HL-60 (cell line): ENCODE results near the gene KRTAP21-2.

Experiments
- DNase-seq, 2 experiments: peaks; one replicate each; pipeline ENCODE4 v3.0.0-alpha.2; 2010 to 2020; ENCODE audit warnings: low read depth in 1 of 2, low spot score in 1 of 2
- H3K27ac ChIP-seq: fragments of 250-450 bp; sonication (Bioruptor Pico); replicated peaks from 2 replicates; pipeline ENCODE4 v1.5.1; 2020; ENCODE audit warnings: mild to moderate bottlenecking, moderate library complexity
- H3K27me3 ChIP-seq: fragments of 250-450 bp; sonication (Bioruptor Pico); 2 replicates; pipeline ENCODE4 v1.5.1; 2021; ENCODE audit warnings: mild to moderate bottlenecking, moderate library complexity; ENCODE audit not compliant: insufficient read depth, poor library complexity, severe bottlenecking
- H3K4me3 ChIP-seq: replicated peaks from 2 replicates; pipeline ENCODE4 v1.5.1; 2011; ENCODE audit warnings: mild to moderate bottlenecking, control low read depth, low read length; ENCODE audit not compliant: insufficient read depth
- GABPA ChIP-seq: IDR thresholded peaks from 2 replicates; pipeline ENCODE4 v1.6.1; 2012; ENCODE audit warnings: low read depth
- POLR2AphosphoS5 ChIP-seq: IDR thresholded peaks from 2 replicates; pipeline ENCODE4 v1.6.1; 2012; ENCODE audit warnings: low read depth
- SPI1 ChIP-seq: IDR thresholded peaks from 2 replicates; pipeline ENCODE4 v1.6.1; 2012; ENCODE audit warnings: low read depth, mild to moderate bottlenecking, borderline replicate concordance
- TF ChIP-seq, protein P1 (sequence below): IDR thresholded peaks from 2 replicates; pipeline ENCODE4 v1.6.1; 2012; ENCODE audit warnings: low read depth; ENCODE audit not compliant: insufficient replicate concordance
- TF ChIP-seq, protein P2 (sequence below): IDR thresholded peaks from one replicate; pipeline ENCODE4 v1.5.1; 2011; ENCODE audit warnings: low read length, control low read depth, inconsistent platforms; ENCODE audit not compliant: insufficient read depth

The KRTAP21-2 gene

DNA sequence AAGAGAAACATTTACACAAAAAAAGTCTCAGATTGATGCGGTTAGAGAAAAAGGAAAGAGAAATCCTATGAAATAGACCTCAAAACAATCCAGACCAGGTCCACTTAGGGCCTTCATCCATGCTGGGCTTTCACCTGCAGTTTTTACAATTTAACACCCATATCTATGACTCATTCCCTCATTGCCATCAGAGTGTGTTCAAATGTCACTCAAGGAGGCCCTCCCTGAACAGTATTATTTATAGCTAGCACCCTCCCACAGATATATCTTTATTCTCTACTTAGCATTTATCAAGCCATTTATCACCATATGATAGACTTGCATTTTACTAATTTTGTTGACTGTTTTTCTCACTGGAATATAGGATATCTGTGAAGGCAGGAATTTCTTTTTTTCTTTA is 27.7 kb downstream of the KRTAP21-2 start:
- Histone ChIP-seq H3K4me3 (no peak overlapping the region), H3K27me3 (no peaks in the 10 kb centered on the region), H3K27ac (no peak overlapping the region)
- TF ChIP-seq, protein P1, sequence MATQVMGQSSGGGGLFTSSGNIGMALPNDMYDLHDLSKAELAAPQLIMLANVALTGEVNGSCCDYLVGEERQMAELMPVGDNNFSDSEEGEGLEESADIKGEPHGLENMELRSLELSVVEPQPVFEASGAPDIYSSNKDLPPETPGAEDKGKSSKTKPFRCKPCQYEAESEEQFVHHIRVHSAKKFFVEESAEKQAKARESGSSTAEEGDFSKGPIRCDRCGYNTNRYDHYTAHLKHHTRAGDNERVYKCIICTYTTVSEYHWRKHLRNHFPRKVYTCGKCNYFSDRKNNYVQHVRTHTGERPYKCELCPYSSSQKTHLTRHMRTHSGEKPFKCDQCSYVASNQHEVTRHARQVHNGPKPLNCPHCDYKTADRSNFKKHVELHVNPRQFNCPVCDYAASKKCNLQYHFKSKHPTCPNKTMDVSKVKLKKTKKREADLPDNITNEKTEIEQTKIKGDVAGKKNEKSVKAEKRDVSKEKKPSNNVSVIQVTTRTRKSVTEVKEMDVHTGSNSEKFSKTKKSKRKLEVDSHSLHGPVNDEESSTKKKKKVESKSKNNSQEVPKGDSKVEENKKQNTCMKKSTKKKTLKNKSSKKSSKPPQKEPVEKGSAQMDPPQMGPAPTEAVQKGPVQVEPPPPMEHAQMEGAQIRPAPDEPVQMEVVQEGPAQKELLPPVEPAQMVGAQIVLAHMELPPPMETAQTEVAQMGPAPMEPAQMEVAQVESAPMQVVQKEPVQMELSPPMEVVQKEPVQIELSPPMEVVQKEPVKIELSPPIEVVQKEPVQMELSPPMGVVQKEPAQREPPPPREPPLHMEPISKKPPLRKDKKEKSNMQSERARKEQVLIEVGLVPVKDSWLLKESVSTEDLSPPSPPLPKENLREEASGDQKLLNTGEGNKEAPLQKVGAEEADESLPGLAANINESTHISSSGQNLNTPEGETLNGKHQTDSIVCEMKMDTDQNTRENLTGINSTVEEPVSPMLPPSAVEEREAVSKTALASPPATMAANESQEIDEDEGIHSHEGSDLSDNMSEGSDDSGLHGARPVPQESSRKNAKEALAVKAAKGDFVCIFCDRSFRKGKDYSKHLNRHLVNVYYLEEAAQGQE: no peak
- DNase-seq: no peak

DNA sequence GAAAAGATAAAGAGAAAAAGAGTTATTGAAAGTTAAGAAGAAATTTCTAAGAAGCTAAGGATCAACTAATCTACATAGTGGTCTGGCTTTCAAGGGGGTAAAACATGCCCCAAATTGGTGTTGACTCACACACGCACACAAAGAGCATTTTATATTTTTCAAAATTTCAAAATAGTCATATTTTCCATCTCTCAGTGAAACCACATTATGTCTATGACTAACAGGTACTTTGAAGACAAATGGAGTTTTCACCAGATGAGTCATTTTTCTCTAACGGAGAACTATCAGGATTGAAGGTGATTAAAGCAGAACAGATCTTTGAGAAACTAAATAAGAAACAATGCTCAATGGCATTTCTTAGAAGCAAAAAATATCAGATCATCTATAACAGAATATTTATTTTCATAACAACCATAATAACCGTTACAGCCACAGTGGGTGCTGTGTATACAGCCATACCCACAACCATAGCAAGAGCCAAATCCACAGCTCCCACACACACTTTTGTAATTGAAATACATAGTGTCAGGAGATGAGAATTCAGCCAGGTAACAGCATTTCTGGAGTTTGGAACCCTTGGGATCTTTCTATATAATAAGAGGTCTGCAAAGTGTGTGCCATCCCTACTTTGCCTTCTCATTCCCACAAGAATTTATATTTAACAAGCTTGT is 28.7 kb downstream of the KRTAP21-2 start, which contains the start of gene KRTAP21-3:
TSS of gene KRTAP21-3 (minus strand) at position 539 of the 671 bp plus-strand sequence. CDS start at position 521, 18 bp downstream.
- H3K27me3 ChIP-seq: no peaks in the 10 kb centered on the region
- no peak within 1 kb of the TSS for H3K27ac ChIP-seq
- TF ChIP-seq, protein P1: no peak
- TF ChIP-seq SPI1 (no peak), POLR2AphosphoS5 (no peak), GABPA (no peak)
- TF ChIP-seq, protein P2, sequence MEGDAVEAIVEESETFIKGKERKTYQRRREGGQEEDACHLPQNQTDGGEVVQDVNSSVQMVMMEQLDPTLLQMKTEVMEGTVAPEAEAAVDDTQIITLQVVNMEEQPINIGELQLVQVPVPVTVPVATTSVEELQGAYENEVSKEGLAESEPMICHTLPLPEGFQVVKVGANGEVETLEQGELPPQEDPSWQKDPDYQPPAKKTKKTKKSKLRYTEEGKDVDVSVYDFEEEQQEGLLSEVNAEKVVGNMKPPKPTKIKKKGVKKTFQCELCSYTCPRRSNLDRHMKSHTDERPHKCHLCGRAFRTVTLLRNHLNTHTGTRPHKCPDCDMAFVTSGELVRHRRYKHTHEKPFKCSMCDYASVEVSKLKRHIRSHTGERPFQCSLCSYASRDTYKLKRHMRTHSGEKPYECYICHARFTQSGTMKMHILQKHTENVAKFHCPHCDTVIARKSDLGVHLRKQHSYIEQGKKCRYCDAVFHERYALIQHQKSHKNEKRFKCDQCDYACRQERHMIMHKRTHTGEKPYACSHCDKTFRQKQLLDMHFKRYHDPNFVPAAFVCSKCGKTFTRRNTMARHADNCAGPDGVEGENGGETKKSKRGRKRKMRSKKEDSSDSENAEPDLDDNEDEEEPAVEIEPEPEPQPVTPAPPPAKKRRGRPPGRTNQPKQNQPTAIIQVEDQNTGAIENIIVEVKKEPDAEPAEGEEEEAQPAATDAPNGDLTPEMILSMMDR: no peak
- DNase-seq: no peak
- no peak within 1 kb of the TSS for H3K4me3 ChIP-seq

DNA sequence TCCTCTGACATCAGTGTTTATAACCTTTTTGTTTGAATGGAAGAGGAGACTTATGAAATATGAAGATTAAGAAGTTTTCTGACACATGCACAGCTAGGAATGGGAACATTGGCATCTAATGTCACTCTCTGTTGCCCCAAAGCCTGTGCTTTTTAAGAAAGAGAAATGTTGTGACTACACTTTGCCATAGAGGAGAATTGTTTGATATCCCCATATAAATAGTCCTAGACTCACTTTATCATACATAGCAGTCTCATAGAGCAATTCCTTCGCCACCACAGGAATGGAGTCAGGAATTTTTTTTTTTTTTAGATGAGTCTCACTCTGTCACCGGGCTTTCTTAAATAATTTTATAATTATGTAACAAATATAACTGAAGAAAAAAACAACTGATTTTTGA is 30.0 kb downstream of the KRTAP21-2 start:
- DNase-seq: no peak
- H3K27me3 ChIP-seq: no peaks in the 10 kb centered on the region
- H3K27ac ChIP-seq: no peak overlapping the region
- no peak overlapping the region for H3K4me3 ChIP-seq
- TF ChIP-seq, protein P1: no peak
- TF ChIP-seq GABPA: no peak
- no peak for TF ChIP-seq POLR2AphosphoS5
- TF ChIP-seq, protein P2: no peak
- no peak for TF ChIP-seq SPI1
